Measurements from ENCODE around the gene LORICRIN.
A peak's percentile ranks its signal among the peaks of the same experiment; 100 is the strongest.

LORICRIN gene, protein sequence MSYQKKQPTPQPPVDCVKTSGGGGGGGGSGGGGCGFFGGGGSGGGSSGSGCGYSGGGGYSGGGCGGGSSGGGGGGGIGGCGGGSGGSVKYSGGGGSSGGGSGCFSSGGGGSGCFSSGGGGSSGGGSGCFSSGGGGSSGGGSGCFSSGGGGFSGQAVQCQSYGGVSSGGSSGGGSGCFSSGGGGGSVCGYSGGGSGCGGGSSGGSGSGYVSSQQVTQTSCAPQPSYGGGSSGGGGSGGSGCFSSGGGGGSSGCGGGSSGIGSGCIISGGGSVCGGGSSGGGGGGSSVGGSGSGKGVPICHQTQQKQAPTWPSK

DNA sequence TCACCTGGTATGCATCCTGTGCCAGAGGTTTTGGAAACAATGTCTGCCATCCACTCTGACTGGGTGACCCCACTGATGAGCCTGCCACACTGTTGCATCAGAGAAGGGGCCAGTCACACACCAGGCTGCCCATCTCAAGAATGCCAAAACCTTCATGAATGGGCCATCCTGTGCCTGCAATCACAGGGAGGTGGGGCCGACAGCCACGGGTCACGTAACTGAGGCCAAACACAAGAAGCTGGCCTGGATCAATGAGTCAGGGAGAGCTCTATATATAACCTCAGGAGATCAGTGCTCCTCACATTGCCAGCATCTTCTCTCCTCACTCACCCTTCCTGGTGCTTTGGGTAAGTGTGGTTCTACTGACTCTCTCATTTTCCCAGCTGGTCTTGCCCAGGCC lies at the start of gene LORICRIN:
TSS of gene LORICRIN (plus strand) at position 301 of the 400 bp plus-strand sequence. CDS start 1,263 bp downstream, outside the sequence.
- H3K9me3 ChIP-seq = no peaks in the 10 kb centered on the region
- peak within 1 kb of the TSS in 1 of 2 donors; percentile 66 for H3K4me3 ChIP-seq
- no peak within 1 kb of the TSS for H3K27ac ChIP-seq
- H3K4me1 ChIP-seq = peaks cover 0 to 22% (median 16%) of the 10 kb centered on the region in 4 donors
- TF ChIP-seq, protein P1, sequence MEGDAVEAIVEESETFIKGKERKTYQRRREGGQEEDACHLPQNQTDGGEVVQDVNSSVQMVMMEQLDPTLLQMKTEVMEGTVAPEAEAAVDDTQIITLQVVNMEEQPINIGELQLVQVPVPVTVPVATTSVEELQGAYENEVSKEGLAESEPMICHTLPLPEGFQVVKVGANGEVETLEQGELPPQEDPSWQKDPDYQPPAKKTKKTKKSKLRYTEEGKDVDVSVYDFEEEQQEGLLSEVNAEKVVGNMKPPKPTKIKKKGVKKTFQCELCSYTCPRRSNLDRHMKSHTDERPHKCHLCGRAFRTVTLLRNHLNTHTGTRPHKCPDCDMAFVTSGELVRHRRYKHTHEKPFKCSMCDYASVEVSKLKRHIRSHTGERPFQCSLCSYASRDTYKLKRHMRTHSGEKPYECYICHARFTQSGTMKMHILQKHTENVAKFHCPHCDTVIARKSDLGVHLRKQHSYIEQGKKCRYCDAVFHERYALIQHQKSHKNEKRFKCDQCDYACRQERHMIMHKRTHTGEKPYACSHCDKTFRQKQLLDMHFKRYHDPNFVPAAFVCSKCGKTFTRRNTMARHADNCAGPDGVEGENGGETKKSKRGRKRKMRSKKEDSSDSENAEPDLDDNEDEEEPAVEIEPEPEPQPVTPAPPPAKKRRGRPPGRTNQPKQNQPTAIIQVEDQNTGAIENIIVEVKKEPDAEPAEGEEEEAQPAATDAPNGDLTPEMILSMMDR (IDR thresholded peaks at IDR 0.05) = no peak
- H3K27me3 ChIP-seq = peaks cover 0 to 16% of the 10 kb centered on the region in 2 donors
- DNase-seq = no peak
- intact Hi-C loops (cut with DNase I; ENCODE audit: low total_unique reads) = no loop called here
- no peaks in the 10 kb centered on the region for H3K36me3 ChIP-seq

DNA sequence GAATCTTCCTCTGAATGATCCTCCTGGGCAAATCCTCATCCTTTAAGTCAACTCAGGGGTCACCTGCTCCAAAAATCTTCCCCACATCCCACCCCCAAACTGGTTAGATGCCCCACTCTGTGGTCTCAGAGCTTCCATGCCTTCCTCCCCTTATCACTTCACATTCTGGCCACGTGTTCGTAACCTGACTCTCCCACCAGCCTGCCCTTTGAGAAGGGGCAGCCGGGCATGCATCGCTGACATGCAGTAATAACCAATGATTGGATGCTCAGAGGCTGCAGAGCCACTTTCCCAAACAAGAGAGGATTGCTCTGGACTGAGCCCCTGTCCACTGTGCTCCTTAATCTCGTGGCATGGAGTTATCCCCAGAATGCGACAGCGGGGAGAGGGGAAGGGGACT lies 49.3 kb upstream of the LORICRIN start:
- H3K36me3 ChIP-seq = no peaks in the 10 kb centered on the region
- TF ChIP-seq, protein P1 (IDR thresholded peaks at IDR 0.05) = no peak
- intact Hi-C loops (cut with DNase I; ENCODE audit: low total_unique reads) = no loop called here
- no peaks in the 10 kb centered on the region for H3K9me3 ChIP-seq
- peaks cover 0 to 3% of the 10 kb centered on the region in 2 donors for H3K27me3 ChIP-seq
- no peaks in the 10 kb centered on the region for H3K4me1 ChIP-seq
- no peak overlapping the region for H3K4me3 ChIP-seq
- DNase-seq = no peak
- H3K27ac ChIP-seq = no peak overlapping the region

GRCh38 chr1:153212201-153212600 lies 47.3 kb upstream of the LORICRIN start:
- Histone ChIP-seq H3K36me3 (no peaks in the 10 kb centered on the region), H3K4me3 (no peak overlapping the region), H3K27me3 (peaks cover 0 to 3% of the 10 kb centered on the region in 2 donors), H3K9me3 (no peaks in the 10 kb centered on the region), H3K4me1 (no peaks in the 10 kb centered on the region), H3K27ac (no peak overlapping the region)
- TF ChIP-seq, protein P1 (IDR thresholded peaks at IDR 0.05) = no peak
- intact Hi-C loops (cut with DNase I; ENCODE audit: low total_unique reads) = no loop called here
- no peak for DNase-seq

DNA sequence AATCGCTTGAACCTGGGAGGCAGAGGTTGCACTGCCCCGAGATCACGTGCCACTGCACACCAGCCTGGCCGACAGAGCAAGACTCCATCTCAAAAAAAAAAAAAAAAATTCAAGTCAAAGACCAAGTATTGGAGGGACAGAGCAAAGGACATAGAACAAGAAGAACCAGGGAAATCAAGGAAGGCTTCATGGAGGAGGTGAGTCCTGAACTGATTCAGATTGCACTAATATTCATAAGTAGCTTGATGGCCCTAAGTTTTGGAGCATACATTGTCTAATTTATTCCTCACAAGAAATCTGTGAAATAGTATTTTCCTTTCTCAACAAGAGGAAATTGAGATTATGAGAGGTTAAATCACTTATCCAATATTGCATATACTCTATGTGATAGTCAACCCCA lies 46.0 kb upstream of the LORICRIN start:
- Histone ChIP-seq H3K27me3 (peaks cover 0 to 3% of the 10 kb centered on the region in 2 donors), H3K4me1 (no peaks in the 10 kb centered on the region), H3K27ac (no peak overlapping the region), H3K4me3 (no peak overlapping the region), H3K36me3 (no peaks in the 10 kb centered on the region), H3K9me3 (no peaks in the 10 kb centered on the region)
- intact Hi-C loops (cut with DNase I; ENCODE audit: low total_unique reads) = no loop called here
- TF ChIP-seq, protein P1 (IDR thresholded peaks at IDR 0.05) = no peak
- DNase-seq = no peak

GRCh38 chr1:153217212-153217611 lies 42.3 kb upstream of the LORICRIN start, which contains the start of gene PRR9:
Gene PRR9 (plus strand): TSS chr1:153217584. CDS start chr1:153218145, 561 bp downstream.
- Histone ChIP-seq H3K4me3 (no peak within 1 kb of the TSS), H3K36me3 (no peaks in the 10 kb centered on the region), H3K9me3 (no peaks in the 10 kb centered on the region), H3K27ac (no peak within 1 kb of the TSS), H3K4me1 (no peaks in the 10 kb centered on the region), H3K27me3 (peaks cover 0 to 3% of the 10 kb centered on the region in 2 donors)
- TF ChIP-seq, protein P1 (IDR thresholded peaks at IDR 0.05) = no peak
- intact Hi-C loops (cut with DNase I; ENCODE audit: low total_unique reads) = loop anchor here (2.0 kb wide), 1 partner anchor 60 kb away; no protein-coding TSS in a partner anchor
- no peak for DNase-seq
